Heart right ventricle (tissue), 16 donors: ENCODE measurements around the gene DCHS1. TPM values are rescaled to one million over a fixed set of nuclear protein-coding genes. Genes with fewer than 3 reads are reported as not detected.

Experiments
- ATAC-seq, 8 donors: fragments of 200-7000 bp; cut with Tn5 transposase; one replicate each; pipeline ENCODE4 v1.9.1; 2020; ENCODE audit warnings: mild to moderate bottlenecking in 8 of 8, moderate library complexity in 8 of 8, moderate number of reproducible peaks in 1 of 8
- DNase-seq, 2 donors: peaks; one replicate each; pipeline ENCODE4 v3.0.0-alpha.2; 2020
- H3K27ac ChIP-seq, 10 donors: fragments of 200-600 bp; sonication (generic) in 2 of 10; one replicate each; pipeline versions ENCODE4 v1.5.0 to v1.8.0; 2020 to 2022; ENCODE audit warnings: mild to moderate bottlenecking in 3 of 10
- H3K27me3 ChIP-seq, 7 donors: fragments of 200-600 bp; one replicate each; pipeline ENCODE4 v1.8.0; 2021 to 2022; ENCODE audit warnings: mild to moderate bottlenecking in 2 of 7
- H3K36me3 ChIP-seq, 9 donors: fragments of 200-600 bp; sonication (generic) in 1 of 9; one replicate each; pipeline versions ENCODE4 v1.5.0 to v1.8.0; 2020 to 2022; ENCODE audit warnings: mild to moderate bottlenecking in 2 of 9
- H3K4me1 ChIP-seq, 9 donors: fragments of 200-600 bp; sonication (generic) in 1 of 9; one replicate each; pipeline versions ENCODE4 v1.5.0 to v1.8.0; 2020 to 2022; ENCODE audit warnings: mild to moderate bottlenecking in 4 of 9
- H3K4me3 ChIP-seq, 10 donors: fragments of 200-600 bp; sonication (generic) in 2 of 10; one replicate each; pipeline versions ENCODE4 v1.5.0 to v1.8.0; 2020 to 2022; ENCODE audit warnings: mild to moderate bottlenecking in 7 of 10, moderate library complexity in 2 of 10
- H3K9me3 ChIP-seq, 11 donors: fragments of 200-600 bp in 10 of 11; sonication (generic) in 2 of 11; one replicate each; pipeline versions ENCODE4 v1.5.0 to v1.8.0; 2013 to 2022; ENCODE audit warnings: mild to moderate bottlenecking in 2 of 11, control low read depth in 1 of 11, moderate library complexity in 1 of 11
- WGBS, 2 donors: extraction: QIAGEN DNeasy Blood & Tissue Kit; methylation state at CpG; one replicate each; pipeline ENCODE4 v1.1.7; 2013; ENCODE audit warnings: inconsistent platforms in 1 of 2; 5-methylcytosine and 5-hydroxymethylcytosine counted together
- intact Hi-C, 10 donors: fragments of 100-400 bp; cut with DNase I; formaldehyde crosslinking; loops; one replicate each; pipeline versions ENCODE4 v1.11.1 to v1.14.2; 2022
- polyA plus RNA-seq, 2 donors: library from polyadenylated mRNA; stranded (reverse); fragments of 200-250 nt; gene quantifications; one replicate each; pipeline ENCODE4 v1.2.3, GENCODE V29; 2013
- total RNA-seq, 10 donors: library from RNA; stranded (reverse); fragmentation: NEBNext Ultra II Directional in 3 of 10; extraction: Animal tissue kit (Norgen Biotek cat#: 25700) in 3 of 10; gene quantifications; one replicate each; pipeline versions ENCODE4 v1.2.1 to v1.2.4, GENCODE V29; 2021 to 2023
- TF ChIP-seq, protein P1 (sequence below), 9 donors: fragments of 200-600 bp; sonication (generic) in 2 of 9; IDR thresholded peaks; one replicate each; pipeline versions ENCODE4 v1.5.0 to v1.8.0; 2021 to 2022; ENCODE audit warnings: antibody characterized with exemption in 9 of 9, mild to moderate bottlenecking in 5 of 9, moderate library complexity in 1 of 9
- donor health status: Arrhythmogenic right ventricular cardiomyopathy.
- donor health status: ischemic (EF 13 %, LVEDD 7.1; RV severe dilation, severe dysfunction).
- donor health status: healthy with polysubstance abuse.
- donor health status: DM: no; HTN: yes; CAD: no.
- donor health status: DM: no; HTN: no; CAD: no.
- donor health status: ischemic (EF 25% LVEDD 6.9; RV normal size, moderate dysfunction).
- donor health status: ischemic (EF 25% LVEDD 5.7; RV mildly dilated, moderate dysfunction).
- donor health status: healthy.
- donor health status: DM: yes; HTN: yes; CAD: no.
- donor health status: Ischemic cardiomyopathy.
- donor health status: ischemic (EF 35%, LVEDD 5.7; RV mildly dilated, moderate dysfunction).
- donor health status: nonischemic (EF 11% LVEDD 7.7; RV severe dilation, severe dysfunction).
- donor health status: DM: yes; HTN: yes; CAD: no.
- donor health status: PGD.
- donor health status: ischemic (EF 29% LVEDD 5.4; RV normal size, mild dysfunction).
- donor health status: nonischemic (EF 23%, LVEDD 6.1; RV moderate dilation, normal function).

DCHS1 gene
- total and polyA plus RNA-seq, 12 donors, result 4.1 to 12.4 (median 8.2) TPM

DNA sequence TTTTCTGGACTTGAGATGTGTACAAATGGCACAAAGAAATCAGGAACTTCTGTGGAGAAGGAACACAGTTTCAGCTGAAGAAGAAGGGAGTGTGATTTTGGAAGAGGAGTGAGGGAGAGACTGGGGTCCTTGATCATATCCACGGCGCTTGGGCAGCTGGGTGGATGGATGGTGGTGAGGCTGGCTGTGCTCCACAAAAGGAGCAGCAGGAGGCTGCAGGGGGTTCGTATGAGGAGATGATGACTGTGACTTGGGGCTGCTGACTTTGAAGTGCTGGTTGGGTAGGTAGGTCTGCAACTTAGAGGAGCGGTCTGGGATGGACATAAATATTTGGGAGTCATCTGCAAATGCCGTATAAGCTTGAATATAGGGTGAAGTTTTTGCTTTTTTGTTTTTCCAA lies 1.3 kb upstream of the DCHS1 start:
- no peak for ATAC-seq
- intact Hi-C loops, result no loop called here

DNA sequence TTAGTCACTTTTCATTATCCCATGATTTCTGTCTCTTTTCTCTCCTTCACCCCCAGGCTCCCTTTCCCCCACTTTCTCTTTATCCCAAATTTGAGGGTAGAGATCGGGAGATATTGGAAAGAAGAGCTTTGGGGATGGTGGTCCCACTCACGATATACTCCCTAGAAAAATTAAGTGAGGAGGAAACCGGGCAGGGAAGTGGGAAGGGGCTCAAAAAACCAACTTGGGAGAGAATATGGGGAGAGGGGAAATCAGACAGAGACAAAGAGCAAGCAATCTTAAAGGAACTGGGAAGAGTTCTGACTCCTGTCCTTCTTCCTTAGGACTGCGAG lies 941 bp upstream of the DCHS1 start:
- Histone ChIP-seq H3K36me3 (no peaks in the 10 kb centered on the region), H3K4me1 (peaks cover 8 to 55% (median 21%) of the 10 kb centered on the region in 9 donors), H3K27me3 (peaks cover 0 to 27% (median 0%) of the 10 kb centered on the region in 7 donors), H3K4me3 (peak overlapping the region in 8 of 10 donors; percentile 43 to 61 (median 58)), H3K27ac (peak overlapping the region in 6 of 10 donors; percentile 78 to 91 (median 86)), H3K9me3 (no peaks in the 10 kb centered on the region)
- ATAC-seq (no peak), DNase-seq (no peak)
- intact Hi-C loops, result no loop called here
- TF ChIP-seq, protein P1, sequence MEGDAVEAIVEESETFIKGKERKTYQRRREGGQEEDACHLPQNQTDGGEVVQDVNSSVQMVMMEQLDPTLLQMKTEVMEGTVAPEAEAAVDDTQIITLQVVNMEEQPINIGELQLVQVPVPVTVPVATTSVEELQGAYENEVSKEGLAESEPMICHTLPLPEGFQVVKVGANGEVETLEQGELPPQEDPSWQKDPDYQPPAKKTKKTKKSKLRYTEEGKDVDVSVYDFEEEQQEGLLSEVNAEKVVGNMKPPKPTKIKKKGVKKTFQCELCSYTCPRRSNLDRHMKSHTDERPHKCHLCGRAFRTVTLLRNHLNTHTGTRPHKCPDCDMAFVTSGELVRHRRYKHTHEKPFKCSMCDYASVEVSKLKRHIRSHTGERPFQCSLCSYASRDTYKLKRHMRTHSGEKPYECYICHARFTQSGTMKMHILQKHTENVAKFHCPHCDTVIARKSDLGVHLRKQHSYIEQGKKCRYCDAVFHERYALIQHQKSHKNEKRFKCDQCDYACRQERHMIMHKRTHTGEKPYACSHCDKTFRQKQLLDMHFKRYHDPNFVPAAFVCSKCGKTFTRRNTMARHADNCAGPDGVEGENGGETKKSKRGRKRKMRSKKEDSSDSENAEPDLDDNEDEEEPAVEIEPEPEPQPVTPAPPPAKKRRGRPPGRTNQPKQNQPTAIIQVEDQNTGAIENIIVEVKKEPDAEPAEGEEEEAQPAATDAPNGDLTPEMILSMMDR (IDR thresholded peaks at IDR 0.05), result no peak
- whole genome bisulfite sequencing, 2 donors, result 67 to 76% methylated on average over 4 of the region's 4 CpGs

More for the DNA sequence above, 1.3 kb upstream of the DCHS1 start:
- peak overlapping the region in 2 of 10 donors; percentile 1 to 58 for H3K4me3 ChIP-seq
- H3K36me3 ChIP-seq, result no peaks in the 10 kb centered on the region
- TF ChIP-seq, protein P1 (IDR thresholded peaks at IDR 0.05), result no peak
- no peaks in the 10 kb centered on the region for H3K9me3 ChIP-seq
- DNase-seq, result no peak
- H3K27ac ChIP-seq, result peak overlapping the region in 4 of 10 donors; percentile 85 to 91 (median 88)
- WGBS, 2 donors, result 80 to 89% methylated on average over 5 of the region's 5 CpGs
- peaks cover 0 to 27% (median 0%) of the 10 kb centered on the region in 7 donors for H3K27me3 ChIP-seq
- H3K4me1 ChIP-seq, result peaks cover 8 to 51% (median 18%) of the 10 kb centered on the region in 9 donors

DNA sequence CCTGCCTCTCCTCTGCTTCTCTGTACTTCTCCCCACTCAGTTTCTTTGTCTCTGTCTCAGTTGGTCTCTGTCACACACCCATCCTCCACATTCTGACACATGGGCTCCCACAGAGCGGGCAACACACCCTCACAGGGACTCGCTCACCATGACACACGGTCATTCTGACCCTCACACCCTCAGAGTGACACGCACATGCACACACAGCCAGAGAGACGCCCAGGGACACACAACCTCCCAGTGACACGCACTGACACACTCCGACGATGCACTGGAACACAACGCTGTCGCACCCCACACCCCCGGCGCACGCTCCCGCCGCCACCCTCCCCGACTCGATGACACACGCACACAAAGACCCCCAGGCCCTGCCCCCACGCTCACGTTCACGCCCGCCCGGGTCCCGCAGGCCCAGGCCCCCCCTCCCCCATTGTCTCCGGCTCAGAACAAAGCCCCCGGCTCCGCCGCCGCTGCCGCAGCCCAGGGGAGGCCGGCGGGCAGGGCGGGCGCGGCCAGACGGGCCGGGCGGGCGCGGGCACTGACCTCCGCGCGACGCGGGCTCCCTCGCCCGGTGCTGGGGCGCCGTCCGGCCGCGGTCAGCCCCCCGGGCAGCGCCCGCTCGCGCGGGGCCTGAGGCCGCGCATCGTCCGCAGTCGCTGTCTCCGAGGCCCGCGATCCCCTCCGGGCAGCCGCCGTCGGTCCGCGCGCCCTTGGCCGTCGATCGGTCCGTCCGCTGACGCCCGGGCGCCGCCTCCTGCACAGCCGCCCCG lies 404 bp downstream of the DCHS1 start:
- H3K27ac ChIP-seq, result peak overlapping the region; percentile 33 to 91 (median 81)
- H3K4me3 ChIP-seq, result peak overlapping the region in 9 of 10 donors; percentile 40 to 61 (median 57)
- TF ChIP-seq, protein P1 (IDR thresholded peaks at IDR 0.05), result no peak
- DNase-seq, result peak; percentile 41 to 45
- intact Hi-C loops, result no loop called here
- peaks cover 0 to 26% (median 0%) of the 10 kb centered on the region in 7 donors for H3K27me3 ChIP-seq
- ATAC-seq, result peak; percentile 35 to 72 (median 54)
- 1 to 3% methylated on average over 60 to 84 of the region's 84 CpGs for WGBS, 2 donors
- no peaks in the 10 kb centered on the region for H3K9me3 ChIP-seq
- H3K4me1 ChIP-seq, result peaks cover 8 to 64% (median 21%) of the 10 kb centered on the region in 9 donors
- no peaks in the 10 kb centered on the region for H3K36me3 ChIP-seq

DNA sequence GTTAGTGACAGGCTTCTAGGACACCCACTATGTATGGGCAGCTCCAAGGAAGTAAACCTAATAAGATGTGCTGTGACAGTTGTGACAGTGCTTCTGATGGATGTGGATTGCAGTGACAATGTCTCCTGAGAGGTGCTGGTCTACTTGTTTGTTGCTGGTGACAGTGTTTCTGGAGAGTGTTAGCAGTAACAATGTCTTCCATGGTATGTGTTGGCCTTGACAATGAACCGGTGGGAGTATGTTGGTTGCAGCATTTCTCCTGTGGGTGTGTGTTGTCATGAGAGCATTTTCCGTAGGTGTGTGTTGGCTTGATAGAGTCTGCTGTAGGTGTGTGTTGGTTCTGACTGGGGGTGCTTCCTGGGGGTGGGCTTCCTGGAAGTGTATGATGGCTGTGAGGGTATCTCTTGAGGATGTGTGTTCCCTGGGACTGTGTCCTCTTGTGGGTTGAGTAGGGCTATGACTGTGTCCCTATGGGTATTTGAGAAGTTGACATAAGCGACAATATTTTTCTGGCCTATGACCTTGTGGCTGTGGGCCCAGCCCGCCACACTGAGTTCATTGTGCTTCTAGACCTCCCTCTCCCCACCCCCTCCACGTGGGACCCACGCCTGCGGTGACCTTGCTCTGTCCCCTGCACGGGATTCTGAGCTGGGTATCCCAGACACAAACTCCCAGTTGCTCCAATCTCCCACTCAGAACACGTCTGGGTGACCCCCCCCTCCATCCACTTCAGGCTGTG lies 1.2 kb downstream of the DCHS1 start:
- Histone ChIP-seq H3K4me3 (peak overlapping the region in 9 of 10 donors; percentile 40 to 61 (median 57)), H3K36me3 (no peaks in the 10 kb centered on the region), H3K27me3 (peaks cover 0 to 24% (median 0%) of the 10 kb centered on the region in 7 donors), H3K27ac (peak overlapping the region; percentile 33 to 91 (median 81)), H3K4me1 (peaks cover 8 to 67% (median 21%) of the 10 kb centered on the region in 9 donors), H3K9me3 (no peaks in the 10 kb centered on the region)
- WGBS, 2 donors, result 30 to 33% methylated on average over 9 of the region's 9 CpGs
- DNase-seq (peak; percentile 47 to 59), ATAC-seq (peak; percentile 40 to 69 (median 54))
- TF ChIP-seq, protein P1 (IDR thresholded peaks at IDR 0.05), result no peak
- intact Hi-C loops, result loop anchor here in 1 of 10 donors (5.0 kb wide), 1 partner anchor 42 kb away; the partner anchor contains the start of gene TAF10
